ENCODE measurements around the gene HES7.

Gene HES7

GRCh38 chr17:8072729-8073461 is 51.0 kb downstream of the HES7 start:
- DNase-seq (ENCODE audit: low spot score): no peak

GRCh38 chr17:8072341-8072728 is 51.6 kb downstream of the HES7 start:
- no peak for DNase-seq (ENCODE audit: low spot score)

- DNase-seq (ENCODE audit: low spot score): no peak
Measured at GRCh38 chr17:8071496-8071895, 52.4 kb downstream of the HES7 start.

Data from hematopoietic multipotent progenitor cell treated with erythropoietin and hydrocortisone succinate and interleukin-3 and kit ligand, for 15 days (in vitro differentiated cells).